Measurements from ENCODE around the gene SMG6. TPM values are rescaled to one million over a fixed set of nuclear protein-coding genes. Genes with fewer than 3 reads are reported as not detected.
A peak's percentile ranks its signal among the peaks of the same experiment; 100 is the strongest.

SMG6 gene
- total RNA-seq, 1 experiment from 2014 or later, result 28.6 TPM

GRCh38 chr17:2086306-2086705 lies 217.3 kb downstream of the SMG6 start:
- Histone ChIP-seq H3K14ac (ENCODE audit: insufficient read depth, low read length) (no peak overlapping the region), H3K79me1 (ENCODE audit: insufficient read depth, low read depth, low read length, poor library complexity, severe bottlenecking) (no peaks in the 10 kb centered on the region), H3K4me2 (ENCODE audit: insufficient read depth, insufficient read length, low read length) (no peak overlapping the region), H3K23me2 (ENCODE audit: insufficient read length, low read depth, low read length, poor library complexity, severe bottlenecking) (no peaks in the 10 kb centered on the region), H4K8ac (replicated peaks; ENCODE audit: insufficient read length, low read depth, low read length) (no peak overlapping the region), H3K27me3 (ENCODE audit: insufficient read depth, low read length) (no peaks in the 10 kb centered on the region), H2BK20ac (ENCODE audit: low read depth, low read length, poor library complexity, severe bottlenecking) (no peak overlapping the region), H2AK5ac (ENCODE audit: insufficient read length, low read length) (no peak overlapping the region), H3T11ph (ENCODE audit: low read length) (no peak overlapping the region), H3K27ac (ENCODE audit: insufficient read length, low read depth, low read length) (no peak overlapping the region), H4K20me1 (ENCODE audit: control insufficient read depth, insufficient read depth, insufficient read length) (no peaks in the 10 kb centered on the region), H3K23ac (ENCODE audit: insufficient read length, low read depth, low read length) (no peak overlapping the region), H3K79me2 (ENCODE audit: insufficient read depth, low read length) (no peaks in the 10 kb centered on the region), H3K4me1 (ENCODE audit: insufficient read depth, low read length) (peaks cover 5% of the 10 kb centered on the region; the same call in 1 of the 2 replicates), H2BK5ac (ENCODE audit: insufficient read length, low read length) (no peak overlapping the region), H3K18ac (ENCODE audit: insufficient read length, low read depth, low read length) (no peak overlapping the region), H2AFZ (ENCODE audit: low read length) (no peak overlapping the region), H4K5ac (ENCODE audit: insufficient read length, low read depth, low read length) (no peak overlapping the region), H2BK15ac (ENCODE audit: low read depth, low read length) (no peak overlapping the region), H4K91ac (ENCODE audit: insufficient read length, low read depth, low read length) (no peak overlapping the region), H3K9ac (ENCODE audit: extremely low read depth, insufficient read length, low read length) (no peak overlapping the region), H3K9me3 (ENCODE audit: control insufficient read depth, low read depth, low read length) (no peaks in the 10 kb centered on the region), H3K4ac (ENCODE audit: low read depth, low read length) (no peak overlapping the region), H2BK12ac (ENCODE audit: insufficient read length, low read depth, low read length) (no peak overlapping the region), H3K56ac (ENCODE audit: insufficient read length, low read depth, low read length) (no peak overlapping the region), H2BK120ac (ENCODE audit: low read depth, low read length, poor library complexity, severe bottlenecking) (no peak overlapping the region)
- no peak for DNase-seq
- Mint-ChIP-seq H3K27me3 (ENCODE audit: low read depth) (no peaks in the 10 kb centered on the region; the same call in 1 of the 2 replicates), H3K4me3 (no peak overlapping the region), H3K4me1 (peaks cover 21 to 24% of the 10 kb centered on the region in 2 experiments), H3K27ac (peak overlapping the region in 1 of 3 experiments; percentile 72; a peak in 1 of 7 replicates), H3K9me3 (no peaks in the 10 kb centered on the region), H3K36me3 (ENCODE audit: insufficient read depth in 1 of 3, low read depth in 3 of 3) (peaks cover 0 to 17% (median 5%) of the 10 kb centered on the region in 3 experiments; a peak in 4 of 7 replicates)
- WGBS (ENCODE audit: extremely low coverage, insufficient read length, low lambda C conversion rate), result no CpG with 5 or more reads among the region's 3 CpGs
- TF ChIP-seq CTCF (conservative IDR thresholded peaks at IDR 0.05), result no peak
